ENCODE measurements around the gene FANCL.
"Not testable (repeated sequence)": the region's sequence is repeated elsewhere in the genome, so short reads cannot be mapped to it uniquely, and the experiment has no call there.

Gene FANCL

GRCh38 chr2:58206785-58207184 is 34.3 kb downstream of the FANCL start:
- no peak for DNase-seq (ENCODE audit: low read depth in 2 of 3, low spot score in 2 of 3)

DNA sequence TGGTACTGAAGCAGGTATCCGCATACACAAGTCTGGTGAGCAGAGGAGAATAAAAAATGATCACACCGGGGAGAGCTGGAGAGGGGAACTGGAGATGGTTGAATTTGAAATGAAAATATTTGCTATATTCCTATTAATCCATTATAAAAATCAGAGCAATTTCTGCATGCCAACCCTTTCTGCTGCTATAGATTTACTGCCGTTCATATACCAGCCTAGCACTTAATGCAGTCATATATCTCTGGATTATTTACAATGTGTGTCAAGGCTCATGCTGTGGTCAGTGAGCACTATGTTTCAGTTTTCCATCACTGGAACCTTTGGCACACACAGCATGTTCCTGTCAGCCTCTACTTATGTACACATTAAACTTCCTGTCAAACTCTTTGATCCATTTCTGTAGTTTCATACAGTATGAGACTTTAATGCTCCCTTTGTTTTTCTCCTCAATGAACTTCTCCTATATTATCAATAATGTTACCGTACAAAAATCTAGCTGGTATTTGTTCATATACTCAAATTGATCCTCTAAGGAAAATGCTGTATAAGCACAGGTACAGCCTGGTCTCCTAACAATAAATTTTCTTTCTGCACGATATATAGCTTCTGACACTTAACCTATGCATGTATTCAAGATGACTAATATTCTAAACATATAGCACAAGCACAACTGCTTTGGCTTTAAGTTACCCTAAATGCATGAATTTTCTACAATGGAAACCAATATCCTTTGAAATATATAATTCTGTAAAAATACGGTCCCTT is 36.7 kb downstream of the FANCL start:
- DNase-seq (ENCODE audit: low read depth in 2 of 3, low spot score in 2 of 3): no peak

DNA sequence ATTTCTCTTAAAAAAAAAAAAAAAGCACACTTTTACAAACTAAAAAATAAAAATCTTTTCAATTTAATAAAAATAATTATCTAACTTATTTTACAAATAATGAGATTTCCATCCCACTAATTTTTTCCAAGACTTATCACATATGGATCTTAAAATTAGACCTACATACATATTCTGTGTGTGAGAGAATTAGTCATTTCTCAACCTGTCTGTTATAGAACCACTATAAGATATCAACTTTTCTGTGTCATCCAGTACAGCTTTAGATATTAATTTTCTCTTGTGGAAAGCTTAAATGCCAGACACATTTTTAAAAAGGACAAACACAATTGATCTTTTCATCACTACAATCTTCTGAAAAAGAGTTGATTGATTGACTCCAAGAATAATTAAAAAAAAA is 38.1 kb downstream of the FANCL start:
- no peak for DNase-seq (ENCODE audit: low read depth in 2 of 3, low spot score in 2 of 3)

GRCh38 chr2:58202404-58202803 is 38.7 kb downstream of the FANCL start:
- no peak for DNase-seq (ENCODE audit: low read depth in 2 of 3, low spot score in 2 of 3)

GRCh38 chr2:58197894-58198293 is 43.2 kb downstream of the FANCL start:
- DNase-seq (ENCODE audit: low read depth in 2 of 3, low spot score in 2 of 3): no peak

GRCh38 chr2:58195662-58196061 is 45.5 kb downstream of the FANCL start:
- DNase-seq (ENCODE audit: low read depth in 2 of 3, low spot score in 2 of 3): no peak

GRCh38 chr2:58194458-58194857 is 46.7 kb downstream of the FANCL start:
- no peak for DNase-seq (ENCODE audit: low read depth in 2 of 3, low spot score in 2 of 3)

DNA sequence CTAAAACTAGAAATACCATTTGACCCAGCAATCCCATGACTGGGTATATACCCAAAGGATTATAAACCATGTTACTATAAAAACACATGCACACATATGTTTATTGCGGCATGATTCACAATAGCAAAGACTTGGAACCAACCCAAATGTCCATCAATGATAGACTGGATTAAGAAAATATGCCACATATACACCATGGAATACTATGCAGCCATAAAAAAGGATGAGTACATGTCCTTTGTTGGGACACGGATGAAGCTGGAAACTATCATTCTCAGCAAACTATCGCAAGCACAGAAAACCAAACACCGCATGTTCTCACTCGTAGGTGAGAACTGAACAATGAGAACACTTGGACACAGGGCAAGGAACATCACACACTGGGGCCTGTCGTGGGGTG is 54.1 kb downstream of the FANCL start:
- not testable (repeated sequence) for DNase-seq (ENCODE audit: low read depth in 2 of 3, low spot score in 2 of 3)

- DNase-seq (ENCODE audit: low read depth in 2 of 3, low spot score in 2 of 3): no peak
These were observed 54.6 kb downstream of the FANCL start for GRCh38 chr2:58186501-58186900.

DNA sequence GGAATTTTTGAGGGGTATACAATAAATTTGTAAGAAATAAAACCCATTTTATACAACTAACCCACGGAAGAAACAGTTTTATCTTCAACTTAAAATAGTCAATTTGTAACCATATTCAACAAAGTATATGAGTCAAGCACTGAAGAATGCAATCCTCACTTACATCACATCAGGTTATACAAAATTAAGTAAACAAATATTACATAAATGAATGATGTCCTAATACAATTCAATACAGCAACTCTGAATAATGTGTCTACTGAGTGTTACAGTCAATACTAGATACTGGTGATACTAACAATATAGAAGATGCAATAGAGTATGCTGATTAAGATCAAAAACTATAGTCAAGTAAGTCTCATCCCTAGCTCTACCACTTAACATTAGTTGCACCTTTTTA is 58.6 kb downstream of the FANCL start:
- DNase-seq (ENCODE audit: low read depth in 2 of 3, low spot score in 2 of 3): no peak

DNA sequence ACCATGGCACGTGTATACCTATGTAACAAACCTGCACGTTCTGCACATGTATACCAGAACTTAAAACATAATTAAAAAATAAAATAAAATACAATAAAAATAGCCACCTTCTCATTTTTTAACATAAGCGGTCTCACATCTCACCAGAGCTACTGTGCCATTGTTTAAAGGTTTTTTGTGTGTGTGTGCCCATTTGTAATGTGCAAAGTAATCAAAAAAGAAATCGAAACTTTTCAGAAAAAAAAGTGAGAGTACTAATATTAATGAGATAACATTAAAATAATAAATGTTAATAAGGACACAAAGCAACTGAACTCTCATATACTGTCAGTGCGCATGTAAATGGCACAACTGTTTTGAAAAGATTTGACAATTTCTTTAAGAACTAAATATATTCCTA is 60.5 kb downstream of the FANCL start:
- no peak for DNase-seq (ENCODE audit: low read depth in 2 of 3, low spot score in 2 of 3)

DNA sequence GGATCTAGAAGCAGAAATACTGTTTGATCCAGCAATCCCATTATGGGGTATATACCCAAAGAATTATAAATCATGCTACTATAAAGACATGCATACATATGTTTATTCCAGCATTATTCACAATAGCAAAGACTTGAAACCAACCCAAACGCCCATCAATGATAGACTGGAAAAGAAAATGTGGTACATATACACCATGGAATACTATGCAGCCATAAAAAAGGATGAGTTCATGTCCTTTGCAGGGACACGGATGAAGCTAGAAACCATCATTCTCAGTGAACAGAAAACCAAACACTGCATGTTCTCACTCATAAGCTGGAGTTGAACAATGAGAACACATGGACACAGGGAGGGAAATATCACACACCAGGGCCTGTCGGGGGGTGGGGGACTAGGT is 61.0 kb downstream of the FANCL start:
- not testable (repeated sequence) for DNase-seq (ENCODE audit: low read depth in 2 of 3, low spot score in 2 of 3)

DNA sequence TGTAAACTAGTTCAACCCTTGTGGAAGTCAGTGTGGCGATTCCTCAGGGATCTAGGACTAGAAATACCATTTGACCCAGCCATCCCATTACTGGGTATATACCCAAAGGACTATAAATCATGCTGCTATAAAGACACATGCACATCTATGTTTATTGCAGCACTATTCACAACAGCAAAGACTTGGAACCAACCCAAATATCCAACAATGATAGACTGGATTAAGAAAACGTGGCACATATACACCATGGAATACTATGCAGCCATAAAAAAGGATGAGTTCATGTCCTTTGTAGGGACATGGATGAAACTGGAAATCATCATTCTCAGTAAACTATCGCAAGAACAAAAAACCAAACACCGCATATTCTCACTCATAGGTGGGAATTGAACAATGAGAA is 63.9 kb downstream of the FANCL start:
- DNase-seq (ENCODE audit: low read depth in 2 of 3, low spot score in 2 of 3): not testable (repeated sequence)

DNA sequence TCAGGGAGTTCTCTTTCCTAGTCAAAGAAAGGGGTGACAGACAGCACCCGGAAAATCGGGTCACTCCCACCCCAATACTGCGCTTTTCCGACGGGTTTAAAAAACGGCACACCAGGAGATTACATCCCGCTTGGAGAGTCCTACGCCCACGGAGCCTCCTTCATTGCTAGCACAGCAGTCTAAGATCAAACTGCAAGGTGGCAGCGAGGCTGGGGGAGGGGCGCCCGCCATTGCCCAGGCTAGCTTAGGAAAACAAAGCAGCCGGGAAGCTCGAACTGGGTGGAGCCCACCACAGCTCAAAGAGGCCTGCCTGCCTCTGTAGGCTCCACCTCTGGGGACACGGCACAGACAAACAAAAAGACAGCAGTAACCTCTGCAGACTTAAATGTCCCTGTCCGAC is 69.3 kb downstream of the FANCL start:
- DNase-seq (ENCODE audit: low read depth in 2 of 3, low spot score in 2 of 3): not testable (repeated sequence)

- DNase-seq (ENCODE audit: low read depth in 2 of 3, low spot score in 2 of 3): not testable (repeated sequence)
These were observed 70.7 kb downstream of the FANCL start for GRCh38 chr2:58170334-58170933.

- DNase-seq (ENCODE audit: low read depth in 2 of 3, low spot score in 2 of 3): not testable (repeated sequence)
These were observed 71.3 kb downstream of the FANCL start for GRCh38 chr2:58169845-58170244.

DNA sequence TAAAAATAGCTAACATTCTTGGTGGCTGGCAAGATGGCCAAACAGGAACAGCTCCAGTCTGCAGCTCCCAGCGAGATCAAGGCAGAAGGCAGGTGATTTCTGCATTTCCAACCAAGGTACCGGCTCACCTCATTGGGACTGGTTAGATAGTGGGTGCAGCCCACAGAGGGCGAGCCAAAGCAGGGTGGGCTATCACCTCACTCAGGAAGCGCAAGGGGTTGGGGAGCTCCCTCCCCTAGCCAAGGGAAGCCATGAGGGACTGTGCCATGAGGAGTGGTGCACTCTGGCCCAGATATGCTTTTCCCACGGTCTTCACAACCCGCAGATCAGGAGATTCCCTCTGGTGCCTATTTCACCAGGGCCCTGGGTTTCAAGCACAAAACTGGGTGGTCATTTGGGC is 73.0 kb downstream of the FANCL start:
- DNase-seq (ENCODE audit: low read depth in 2 of 3, low spot score in 2 of 3): not testable (repeated sequence)

- DNase-seq (ENCODE audit: low read depth in 2 of 3, low spot score in 2 of 3): no peak
These were observed 77.2 kb downstream of the FANCL start for GRCh38 chr2:58163913-58164312.

- no peak for DNase-seq (ENCODE audit: low read depth in 2 of 3, low spot score in 2 of 3)
These were observed 82.6 kb downstream of the FANCL start for GRCh38 chr2:58158481-58158880.

DNA sequence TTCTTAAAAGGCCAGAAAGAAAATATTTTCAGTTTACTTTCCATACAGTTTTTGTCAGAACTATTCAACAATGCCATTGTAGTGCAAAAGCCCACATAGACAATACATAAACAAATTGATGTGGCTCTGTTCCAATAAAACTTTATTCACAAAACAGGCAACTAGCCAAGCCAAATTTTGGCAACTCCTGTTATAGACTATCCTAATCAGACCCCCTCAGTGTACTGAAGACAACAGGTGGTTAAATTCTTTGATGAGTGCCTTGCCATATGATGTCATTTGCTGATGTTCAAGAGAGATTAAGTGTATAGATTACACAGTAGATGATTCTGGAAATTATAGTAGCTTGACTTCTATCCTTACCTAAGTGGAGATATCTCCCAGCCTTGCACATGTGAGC is 83.4 kb downstream of the FANCL start:
- DNase-seq (ENCODE audit: low read depth in 2 of 3, low spot score in 2 of 3): no peak

GRCh38 chr2:58156780-58157179 is 84.3 kb downstream of the FANCL start:
- DNase-seq (ENCODE audit: low read depth in 2 of 3, low spot score in 2 of 3): no peak

DNA sequence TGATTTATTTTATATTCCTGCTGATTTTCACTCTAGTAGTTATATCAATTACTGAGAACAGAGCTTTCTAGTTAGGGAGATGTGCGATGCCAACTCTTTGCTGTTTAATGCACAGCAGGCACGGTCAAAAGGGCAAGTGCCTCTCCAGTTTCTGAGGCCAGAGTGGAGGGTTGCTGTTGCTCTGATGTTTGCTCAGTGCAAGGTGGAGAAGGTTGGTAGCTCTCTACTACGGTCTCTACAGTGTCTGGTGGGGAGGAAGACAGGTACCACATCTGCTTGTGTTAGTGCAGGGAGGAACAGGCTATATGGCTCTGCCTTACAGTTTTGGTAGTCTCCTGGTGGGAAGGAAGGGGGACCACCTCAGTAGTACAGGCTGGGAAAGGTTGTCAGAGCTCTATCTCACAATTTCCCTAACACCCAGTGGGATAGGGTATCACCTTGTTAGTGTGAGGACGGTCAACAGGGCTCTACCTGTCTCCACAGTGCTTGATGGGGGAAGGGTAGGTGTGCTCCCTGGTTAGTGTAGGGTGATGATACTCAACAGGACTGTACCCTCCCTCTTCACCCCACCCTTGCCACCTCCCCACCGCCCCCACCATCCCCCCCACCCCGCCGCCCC is 85.9 kb downstream of the FANCL start:
- no peak for DNase-seq (ENCODE audit: low read depth in 2 of 3, low spot score in 2 of 3)

Data from activated CD8-positive, alpha-beta memory T cell treated with anti-CD3 and anti-CD28 coated beads for 48 hours (primary cell).